ENCODE data around the gene KLHL29.

Gene KLHL29

DNA sequence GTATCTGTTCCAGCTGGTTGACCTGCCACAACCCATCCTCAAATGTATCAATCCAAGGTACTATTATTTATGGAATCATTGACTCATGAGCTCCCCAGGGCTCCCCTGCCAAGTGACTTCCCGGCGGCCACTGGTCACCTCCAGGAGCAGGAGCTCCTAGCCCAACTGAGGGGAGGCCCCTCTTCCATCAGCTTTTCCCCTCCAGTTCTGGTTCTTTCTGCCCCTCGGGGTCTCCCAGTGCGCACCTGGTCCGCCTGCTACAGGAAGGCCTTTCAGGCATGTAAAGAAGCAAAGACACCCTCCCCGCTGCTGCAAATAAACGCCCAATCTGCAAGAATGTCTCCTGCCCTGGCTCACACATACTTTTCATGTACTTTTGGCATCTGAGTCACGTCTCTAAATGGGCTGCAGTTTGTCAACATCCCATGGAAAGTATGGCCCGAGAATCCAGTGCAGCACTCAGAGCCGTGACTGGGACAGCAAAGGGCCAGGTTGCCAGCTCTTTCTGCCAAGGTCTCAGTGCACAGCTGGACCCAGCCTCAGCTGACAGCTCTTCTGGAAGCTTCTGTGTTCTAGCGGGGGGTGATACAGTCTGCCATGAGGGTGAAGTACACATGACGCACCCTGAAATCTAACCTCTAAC is 41.4 kb downstream of the KLHL29 start:
- no peak for TF ChIP-seq CTCF (conservative IDR thresholded peaks at IDR 0.05; ENCODE audit: low read depth)
- CTCF ChIA-PET: no interaction called here
- peak overlapping the region; percentile 69 for H3K27ac ChIP-seq
- POLR2A ChIA-PET (ENCODE audit: low non-redundant PET): no interaction called here
- no peak for DNase-seq (ENCODE audit: low spot score)

- DNase-seq (ENCODE audit: low spot score): no peak
- no peak overlapping the region for H3K27ac ChIP-seq
- no peak for TF ChIP-seq CTCF (conservative IDR thresholded peaks at IDR 0.05; ENCODE audit: low read depth)
- POLR2A ChIA-PET (ENCODE audit: low non-redundant PET): no interaction called here
- CTCF ChIA-PET: no interaction called here
Observed at GRCh38 chr2:23427350-23427749, 42.4 kb downstream of the KLHL29 start.

DNA sequence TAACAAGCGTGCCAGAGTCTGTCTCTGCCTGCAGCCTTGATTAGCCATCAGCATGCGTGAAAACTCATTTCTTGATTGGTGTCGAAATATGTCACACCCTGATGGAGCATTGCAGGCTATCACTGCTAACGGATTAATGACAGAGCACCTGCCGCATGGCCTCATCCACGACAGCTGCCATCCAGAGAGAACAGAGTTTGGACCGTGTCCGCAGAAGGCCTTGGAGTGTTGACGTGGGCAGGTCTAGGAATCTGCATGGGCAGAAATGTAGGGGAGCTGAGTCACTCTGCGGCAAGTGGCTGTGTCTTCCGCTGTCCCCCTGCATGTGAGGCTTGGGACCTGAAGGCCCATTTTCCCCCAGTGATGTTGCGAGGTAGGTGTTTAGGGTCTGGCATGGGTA is 43.0 kb downstream of the KLHL29 start:
- no peak for DNase-seq (ENCODE audit: low spot score)
- TF ChIP-seq CTCF (conservative IDR thresholded peaks at IDR 0.05; ENCODE audit: low read depth): no peak
- ChIA-PET CTCF (no interaction called here), POLR2A (ENCODE audit: low non-redundant PET) (no interaction called here)
- H3K27ac ChIP-seq: no peak overlapping the region

- POLR2A ChIA-PET (ENCODE audit: low non-redundant PET): no interaction called here
- no peak for DNase-seq (ENCODE audit: low spot score)
- H3K27ac ChIP-seq: no peak overlapping the region
- CTCF ChIA-PET: interaction anchor here (0.6 kb wide), 1 partner anchor 42 kb away, joined by 3 read pairs; no protein-coding TSS in a partner anchor
- TF ChIP-seq CTCF (conservative IDR thresholded peaks at IDR 0.05; ENCODE audit: low read depth): no peak
Observed at GRCh38 chr2:23429036-23429435, 44.1 kb downstream of the KLHL29 start.

DNA sequence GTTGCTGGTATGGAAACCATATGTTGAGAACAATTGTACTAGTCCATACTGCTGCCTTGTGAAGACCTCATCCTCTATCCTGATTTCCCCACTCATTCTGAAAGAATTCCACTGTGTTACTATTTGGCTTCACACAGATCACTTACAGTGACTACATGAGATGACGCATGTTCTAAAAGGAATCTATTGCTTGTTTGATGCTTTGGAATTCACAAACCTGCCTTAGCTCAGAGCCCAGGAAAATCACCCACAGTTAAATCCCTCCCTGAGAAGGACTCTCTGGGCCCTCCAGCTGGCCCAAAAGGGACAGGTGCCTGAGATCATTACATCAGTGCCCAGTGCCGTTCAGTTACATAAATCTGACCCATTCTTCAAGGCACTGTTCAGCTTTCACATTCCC is 45.3 kb downstream of the KLHL29 start:
- ChIA-PET POLR2A (ENCODE audit: low non-redundant PET) (no interaction called here), CTCF (no interaction called here)
- H3K27ac ChIP-seq: no peak overlapping the region
- DNase-seq (ENCODE audit: low spot score): no peak
- TF ChIP-seq CTCF (conservative IDR thresholded peaks at IDR 0.05; ENCODE audit: low read depth): no peak

GRCh38 chr2:23432531-23432930 is 47.6 kb downstream of the KLHL29 start:
- POLR2A ChIA-PET (ENCODE audit: low non-redundant PET): no interaction called here
- no peak overlapping the region for H3K27ac ChIP-seq
- no peak for DNase-seq (ENCODE audit: low spot score)
- CTCF ChIA-PET: no interaction called here
- TF ChIP-seq CTCF (conservative IDR thresholded peaks at IDR 0.05; ENCODE audit: low read depth): no peak

DNA sequence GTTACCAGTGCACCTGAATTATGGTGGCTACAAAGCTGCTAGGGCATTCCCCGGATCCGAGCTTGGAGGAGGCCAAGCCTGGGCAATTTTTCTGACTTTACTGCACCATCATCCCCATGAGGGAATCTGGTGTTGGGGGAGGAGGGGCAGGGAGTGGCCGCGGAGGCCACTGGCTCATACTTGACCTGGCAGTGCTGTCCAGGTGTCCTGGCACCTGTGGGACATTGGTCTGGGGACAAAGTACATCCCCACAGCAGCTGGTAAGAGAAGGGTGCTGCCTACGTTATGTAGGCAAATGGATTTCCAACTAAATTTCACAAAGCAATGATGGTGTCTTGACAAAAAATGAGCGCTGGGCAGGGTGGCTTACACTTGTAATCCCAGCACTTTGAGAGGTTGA is 48.3 kb downstream of the KLHL29 start:
- CTCF ChIA-PET: no interaction called here
- no peak for DNase-seq (ENCODE audit: low spot score)

More for the DNA sequence above, 48.3 kb downstream of the KLHL29 start:
- POLR2A ChIA-PET (ENCODE audit: low non-redundant PET): no interaction called here
- no peak for TF ChIP-seq CTCF (conservative IDR thresholded peaks at IDR 0.05; ENCODE audit: low read depth)
- H3K27ac ChIP-seq: no peak overlapping the region

All from RWPE1 (cell line).